Cardiac muscle cell (in vitro differentiated cells and primary cell): Measurements from ENCODE around the gene ADAT3. TPM values are rescaled to one million over a fixed set of nuclear protein-coding genes. Genes with fewer than 3 reads are reported as not detected.
"Not testable (repeated sequence)": the region's sequence is repeated elsewhere in the genome, so short reads cannot be mapped to it uniquely, and the experiment has no call there.

Experiments used
- DNase-seq, 2 donors: peaks; one replicate each; pipeline versions ENCODE4 v3.0.0 to v3.0.0-alpha.2; 2010 to 2017; ENCODE audit warnings: low read depth in 1 of 2, low spot score in 1 of 2
- H3K27ac ChIP-seq: fragments of 200-600 bp; sonication (generic); 2 replicates; pipeline ENCODE4 v1.5.1; 2016
- H3K27me3 ChIP-seq: fragments of 200-600 bp; sonication (generic); 2 replicates; pipeline ENCODE4 v1.6.0; 2016; ENCODE audit warnings: control low read depth
- H3K36me3 ChIP-seq: fragments of 200-600 bp; sonication (generic); 2 replicates; pipeline ENCODE4 v1.5.1; 2016; ENCODE audit warnings: control low read depth
- H3K4me1 ChIP-seq: fragments of 200-600 bp; sonication (generic); 2 replicates; pipeline ENCODE4 v1.8.1; 2017; ENCODE audit warnings: low read depth, mild to moderate bottlenecking, mixed run types
- H3K4me3 ChIP-seq: fragments of 200-600 bp; sonication (generic); 2 replicates; pipeline ENCODE4 v1.5.1; 2016; ENCODE audit warnings: mild to moderate bottlenecking
- H3K9me3 ChIP-seq: fragments of 200-600 bp; sonication (generic); 2 replicates; pipeline ENCODE4 v1.5.1; 2017; ENCODE audit warnings: low read depth, mild to moderate bottlenecking, control low read depth
- polyA plus RNA-seq: library from polyadenylated mRNA; unstranded; fragments of >200 nt; fragmentation: Nextera tagmentation; extraction: Ambion mirVana; gene quantifications from 2 replicates; pipeline ENCODE4 v1.2.1, GENCODE V29; 2016
- total RNA-seq: library from RNA; depleted of rRNA; stranded (reverse); fragments of >200 nt; gene quantifications from 2 replicates; pipeline ENCODE4 v1.2.3, GENCODE V29; 2016
- TF ChIP-seq, protein P1 (sequence below): IDR thresholded peaks from 2 replicates; pipeline ENCODE4 v1.5.1; 2012; ENCODE audit warnings: low read depth, mild to moderate bottlenecking, low read length

Gene ADAT3
- total and polyA plus RNA-seq, 2 experiments from 2014 or later, result 11.2 to 14.3 TPM

DNA sequence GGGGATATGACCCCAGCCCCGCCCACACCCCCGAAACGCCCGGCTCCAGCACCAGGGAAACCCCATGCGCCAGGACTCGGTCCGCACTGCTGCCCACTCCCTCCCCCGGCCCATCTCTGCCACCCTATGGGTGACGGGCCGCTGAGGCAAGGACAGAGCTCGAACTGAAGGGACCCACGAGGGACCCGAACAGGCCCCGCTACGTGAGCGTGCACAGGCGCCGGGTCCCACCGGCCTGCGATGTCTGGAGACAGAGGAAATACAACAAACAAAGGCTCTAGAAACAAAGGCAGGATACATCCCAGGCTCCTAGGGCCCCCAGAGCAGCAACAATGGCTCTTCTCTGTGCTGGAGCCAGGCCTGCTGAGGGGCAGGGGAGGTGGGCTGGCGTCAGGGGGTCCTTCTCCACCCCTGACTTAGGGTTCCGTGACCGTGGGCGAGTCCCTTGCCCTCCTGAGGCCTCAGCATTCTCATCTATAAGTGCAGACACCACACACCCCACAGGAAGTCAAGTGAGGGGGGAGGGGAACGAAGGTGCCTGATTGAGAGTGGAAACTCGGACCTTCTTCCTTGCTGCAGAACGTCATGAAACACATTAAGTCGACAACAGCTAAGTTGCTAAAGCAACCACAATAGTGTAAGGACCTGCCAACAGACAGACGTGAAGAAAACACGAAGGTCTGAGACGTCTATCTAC is 23.0 kb upstream of the ADAT3 start:
- H3K4me3 ChIP-seq, result no peak overlapping the region
- H3K9me3 ChIP-seq, result no peaks in the 10 kb centered on the region
- H3K27me3 ChIP-seq, result no peaks in the 10 kb centered on the region
- TF ChIP-seq, protein P1, sequence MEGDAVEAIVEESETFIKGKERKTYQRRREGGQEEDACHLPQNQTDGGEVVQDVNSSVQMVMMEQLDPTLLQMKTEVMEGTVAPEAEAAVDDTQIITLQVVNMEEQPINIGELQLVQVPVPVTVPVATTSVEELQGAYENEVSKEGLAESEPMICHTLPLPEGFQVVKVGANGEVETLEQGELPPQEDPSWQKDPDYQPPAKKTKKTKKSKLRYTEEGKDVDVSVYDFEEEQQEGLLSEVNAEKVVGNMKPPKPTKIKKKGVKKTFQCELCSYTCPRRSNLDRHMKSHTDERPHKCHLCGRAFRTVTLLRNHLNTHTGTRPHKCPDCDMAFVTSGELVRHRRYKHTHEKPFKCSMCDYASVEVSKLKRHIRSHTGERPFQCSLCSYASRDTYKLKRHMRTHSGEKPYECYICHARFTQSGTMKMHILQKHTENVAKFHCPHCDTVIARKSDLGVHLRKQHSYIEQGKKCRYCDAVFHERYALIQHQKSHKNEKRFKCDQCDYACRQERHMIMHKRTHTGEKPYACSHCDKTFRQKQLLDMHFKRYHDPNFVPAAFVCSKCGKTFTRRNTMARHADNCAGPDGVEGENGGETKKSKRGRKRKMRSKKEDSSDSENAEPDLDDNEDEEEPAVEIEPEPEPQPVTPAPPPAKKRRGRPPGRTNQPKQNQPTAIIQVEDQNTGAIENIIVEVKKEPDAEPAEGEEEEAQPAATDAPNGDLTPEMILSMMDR, result no peak
- H3K4me1 ChIP-seq, result peaks cover 24% of the 10 kb centered on the region
- H3K36me3 ChIP-seq, result no peaks in the 10 kb centered on the region
- peak in 1 of 2 donors; percentile 43 for DNase-seq
- peak overlapping the region; percentile 17 for H3K27ac ChIP-seq

DNA sequence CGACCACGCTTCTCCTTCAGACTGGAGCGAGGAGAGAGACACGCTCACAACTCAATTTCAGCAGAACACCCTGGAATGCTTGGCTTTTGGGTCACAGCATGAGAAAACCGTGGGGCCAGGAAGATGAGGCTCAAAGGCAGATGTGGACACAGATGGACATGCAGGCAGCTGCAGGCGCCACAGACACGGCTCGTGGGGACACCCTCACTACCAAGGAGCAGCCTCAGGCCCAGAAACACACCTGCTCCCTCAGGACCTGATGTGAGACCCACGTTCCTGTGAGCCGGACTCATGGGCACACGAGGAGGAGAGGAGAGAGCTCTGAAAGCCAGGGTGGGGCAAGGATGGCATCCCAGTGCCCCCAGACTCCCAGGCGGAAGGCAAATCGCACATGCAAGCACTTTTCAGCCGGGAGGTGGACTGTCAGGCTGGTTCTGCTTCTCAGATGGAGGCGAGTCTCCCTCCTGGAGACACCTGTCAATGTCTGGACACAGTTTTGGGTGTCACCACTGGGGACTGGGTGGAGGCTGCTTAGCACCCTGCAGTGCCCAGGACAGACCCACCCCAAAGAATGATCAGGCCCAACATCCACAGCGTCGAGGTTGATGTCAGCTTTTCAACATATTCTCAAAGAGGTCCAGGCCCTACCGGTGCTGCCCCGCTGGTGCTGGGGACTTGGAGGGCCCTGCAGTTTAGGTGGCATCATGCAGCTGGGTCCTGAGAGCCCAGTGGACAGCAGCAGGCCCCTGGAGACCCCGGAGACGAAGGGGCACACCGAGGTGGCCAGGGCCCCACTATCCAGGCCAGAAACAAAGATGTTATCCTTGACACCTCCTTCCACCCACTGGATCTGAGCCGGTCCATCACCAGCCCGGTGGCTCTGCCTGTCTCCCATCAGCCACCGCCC is 22.2 kb upstream of the ADAT3 start:
- H3K36me3 ChIP-seq, result no peaks in the 10 kb centered on the region
- no peaks in the 10 kb centered on the region for H3K9me3 ChIP-seq
- H3K27ac ChIP-seq, result peak overlapping the region; percentile 17
- no peaks in the 10 kb centered on the region for H3K27me3 ChIP-seq
- TF ChIP-seq, protein P1, result no peak
- DNase-seq, result no peak
- H3K4me1 ChIP-seq, result peaks cover 28% of the 10 kb centered on the region
- H3K4me3 ChIP-seq, result no peak overlapping the region

DNA sequence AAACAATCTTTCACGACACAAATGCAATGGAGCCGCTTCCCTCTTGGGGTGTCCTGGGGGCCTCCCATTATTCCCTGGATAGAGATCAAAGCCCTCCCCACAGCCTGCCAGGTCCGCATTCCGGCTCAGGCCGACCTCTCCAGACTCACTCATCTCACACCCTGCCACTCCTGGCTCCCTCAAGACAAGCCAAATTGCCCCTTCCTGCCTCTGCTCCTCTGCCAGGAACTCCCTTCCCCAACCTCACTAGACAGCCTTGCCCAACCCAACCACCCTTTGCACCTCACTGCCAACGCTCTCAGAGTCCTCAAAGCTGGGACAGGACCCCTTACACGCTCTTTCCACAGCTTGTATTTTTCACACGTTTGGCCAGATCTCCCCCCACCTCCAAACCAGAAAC is 21.4 kb upstream of the ADAT3 start:
- H3K36me3 ChIP-seq, result no peaks in the 10 kb centered on the region
- TF ChIP-seq, protein P1, result no peak

DNA sequence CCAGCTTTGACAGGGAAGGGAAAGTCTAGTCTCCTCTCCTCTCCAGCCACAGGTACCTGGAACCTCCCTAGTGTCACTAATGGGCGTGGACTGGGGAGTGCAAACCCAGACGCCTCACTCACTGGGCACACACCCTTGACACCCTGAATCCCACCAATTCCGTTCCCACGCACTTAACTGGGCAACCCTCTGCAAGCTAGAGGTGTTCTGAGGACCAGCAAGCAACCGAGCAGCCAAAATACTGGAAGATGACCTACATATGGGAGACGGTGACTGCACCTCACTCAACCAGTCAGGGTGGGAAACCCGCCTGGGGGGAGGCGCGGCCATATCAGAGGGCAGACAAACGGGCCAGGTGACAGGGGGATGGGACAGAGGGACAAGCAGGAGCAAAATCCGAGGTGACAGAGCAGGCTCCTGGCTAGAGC is 20.9 kb upstream of the ADAT3 start:
- Histone ChIP-seq H3K27ac (no peak overlapping the region), H3K9me3 (no peaks in the 10 kb centered on the region), H3K27me3 (no peaks in the 10 kb centered on the region), H3K4me3 (peak overlapping the region; percentile 97), H3K4me1 (peaks cover 28% of the 10 kb centered on the region), H3K36me3 (no peaks in the 10 kb centered on the region)
- no peak for DNase-seq
- TF ChIP-seq, protein P1, result no peak

More for the DNA sequence above, 21.4 kb upstream of the ADAT3 start:
- Histone ChIP-seq H3K4me1 (peaks cover 28% of the 10 kb centered on the region), H3K9me3 (no peaks in the 10 kb centered on the region), H3K27ac (no peak overlapping the region), H3K27me3 (no peaks in the 10 kb centered on the region), H3K4me3 (peak overlapping the region; percentile 97)
- no peak for DNase-seq

DNA sequence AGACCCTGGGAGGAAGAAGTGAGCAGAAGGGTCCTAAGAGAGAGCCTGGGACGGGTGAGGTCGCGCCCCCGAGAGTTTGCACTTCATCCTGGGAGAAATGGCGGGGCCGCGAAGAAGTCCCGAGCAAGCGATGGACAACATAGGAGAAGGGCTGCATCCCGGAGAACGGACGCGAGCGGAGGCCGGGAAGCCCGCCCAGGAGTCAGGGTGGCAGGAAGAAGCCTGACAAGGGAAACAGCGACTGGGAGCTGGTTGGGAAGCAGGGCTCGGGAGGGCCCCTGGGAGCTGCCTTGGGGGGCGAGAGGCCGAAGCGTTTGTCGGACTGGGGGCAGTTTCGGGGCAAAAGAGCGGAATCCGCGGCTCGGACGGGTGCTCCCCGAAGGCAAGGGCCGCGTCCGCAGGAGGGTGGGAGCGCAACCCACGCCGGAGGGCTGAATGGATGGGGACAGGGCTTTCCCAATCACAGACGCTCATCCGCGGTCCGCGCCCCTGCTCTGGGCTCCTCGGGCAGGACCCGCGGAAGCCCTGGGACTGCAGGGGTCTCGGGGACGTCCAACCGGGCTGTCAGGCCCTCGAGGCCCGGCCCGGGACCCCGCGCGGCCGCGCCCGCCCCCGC is 20.4 kb upstream of the ADAT3 start:
- peak in 1 of 2 donors; percentile 38 for DNase-seq
- peak overlapping the region; percentile 69 for H3K27ac ChIP-seq
- peak overlapping the region; percentile 97 for H3K4me3 ChIP-seq
- peaks cover 28% of the 10 kb centered on the region for H3K4me1 ChIP-seq
- H3K27me3 ChIP-seq, result no peaks in the 10 kb centered on the region
- H3K36me3 ChIP-seq, result no peaks in the 10 kb centered on the region
- H3K9me3 ChIP-seq, result no peaks in the 10 kb centered on the region
- TF ChIP-seq, protein P1, result no peak

DNA sequence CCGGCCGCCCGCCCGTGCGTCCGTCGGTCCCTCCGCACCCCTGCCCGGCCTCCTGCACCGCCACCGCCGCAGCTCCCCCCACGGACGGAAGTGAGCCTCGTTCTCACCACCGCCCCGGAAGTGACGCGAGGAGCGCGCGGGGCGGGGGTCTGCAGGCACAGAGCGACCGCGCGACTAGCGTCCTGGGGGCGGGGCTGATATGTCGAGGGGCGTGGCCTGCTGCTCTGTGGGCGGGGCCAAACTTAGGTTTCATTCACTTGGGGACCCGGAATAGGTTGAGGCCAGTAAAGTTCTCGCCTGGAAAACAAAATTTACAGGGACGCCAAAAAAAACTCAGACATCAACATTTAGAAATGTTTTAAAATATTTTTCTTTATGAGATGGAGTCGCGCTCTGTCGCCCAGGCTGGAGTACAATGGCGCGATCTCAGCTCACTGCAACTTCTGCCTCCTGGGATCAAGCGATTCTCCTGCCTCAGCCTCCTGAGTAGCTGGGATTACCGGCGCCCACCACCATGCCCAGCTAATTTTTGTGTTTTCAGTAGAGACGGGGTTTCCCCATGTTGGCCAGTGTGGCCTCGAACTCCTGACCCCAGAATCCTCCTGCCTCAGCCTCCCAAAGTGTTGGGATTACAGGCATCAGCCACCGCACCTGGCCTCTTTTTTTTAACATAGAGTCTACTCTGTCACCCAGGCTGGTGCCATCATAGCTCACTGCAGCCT is 19.6 kb upstream of the ADAT3 start, which contains the start of gene ABHD17A:
Gene ABHD17A, minus strand, starts transcription at position 99 of the 722 bp plus-strand sequence. CDS start 3,930 bp downstream, outside the sequence.
- peak; percentile 95 to 96 for DNase-seq
- peaks cover 28% of the 10 kb centered on the region for H3K4me1 ChIP-seq
- H3K36me3 ChIP-seq, H3K27me3 ChIP-seq, H3K9me3 ChIP-seq: not testable (repeated sequence)
- peak within 1 kb of the TSS; percentile 97 for H3K4me3 ChIP-seq
- H3K27ac ChIP-seq, result peak within 1 kb of the TSS; percentile 69

DNA sequence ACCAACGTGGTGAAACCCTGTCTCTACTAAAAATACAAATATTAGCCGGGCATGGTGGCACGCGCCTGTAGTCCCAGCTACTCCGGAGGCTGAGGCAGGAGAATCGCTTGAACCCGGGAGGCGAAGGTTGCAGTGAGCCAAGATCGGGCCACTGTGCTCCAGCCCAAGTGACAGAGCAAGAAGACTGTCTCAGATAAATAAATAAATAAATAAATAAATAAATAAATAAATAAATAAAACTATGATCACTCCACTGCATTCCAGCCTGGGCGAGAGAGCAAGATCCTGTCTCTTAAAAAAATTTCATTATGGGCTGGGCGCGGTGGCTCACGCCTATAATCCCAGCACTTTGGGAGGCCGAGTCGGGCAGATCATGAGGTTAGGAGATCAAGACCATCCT is 18.8 kb upstream of the ADAT3 start:
- H3K27me3 ChIP-seq, DNase-seq, H3K36me3 ChIP-seq, H3K9me3 ChIP-seq, H3K4me3 ChIP-seq: not testable (repeated sequence)
- H3K4me1 ChIP-seq, result peaks cover 28% of the 10 kb centered on the region
- peak overlapping the region; percentile 86 for H3K27ac ChIP-seq
